HT-29 (cell line): ENCODE measurements around the gene RPL11. TPM values are rescaled to one million over a fixed set of nuclear protein-coding genes. Genes with fewer than 3 reads are reported as not detected.
"Not testable (repeated sequence)": the region's sequence is repeated elsewhere in the genome, so short reads cannot be mapped to it uniquely, and the experiment has no call there.

ENCODE experiments used
- DNase-seq: peaks from one replicate; pipeline ENCODE4 v3.0.0-alpha.2; 2015; ENCODE audit warnings: low spot score
- total RNA-seq: library from RNA; depleted of rRNA; stranded (reverse); fragments of >200 nt; shearing (Covaris generic); gene quantifications from 2 replicates; pipeline ENCODE4 v1.2.3, GENCODE V29; 2014; rRNA removed

The RPL11 gene
- total RNA-seq, 1 experiment from 2014 or later, result 1,290 TPM

DNA sequence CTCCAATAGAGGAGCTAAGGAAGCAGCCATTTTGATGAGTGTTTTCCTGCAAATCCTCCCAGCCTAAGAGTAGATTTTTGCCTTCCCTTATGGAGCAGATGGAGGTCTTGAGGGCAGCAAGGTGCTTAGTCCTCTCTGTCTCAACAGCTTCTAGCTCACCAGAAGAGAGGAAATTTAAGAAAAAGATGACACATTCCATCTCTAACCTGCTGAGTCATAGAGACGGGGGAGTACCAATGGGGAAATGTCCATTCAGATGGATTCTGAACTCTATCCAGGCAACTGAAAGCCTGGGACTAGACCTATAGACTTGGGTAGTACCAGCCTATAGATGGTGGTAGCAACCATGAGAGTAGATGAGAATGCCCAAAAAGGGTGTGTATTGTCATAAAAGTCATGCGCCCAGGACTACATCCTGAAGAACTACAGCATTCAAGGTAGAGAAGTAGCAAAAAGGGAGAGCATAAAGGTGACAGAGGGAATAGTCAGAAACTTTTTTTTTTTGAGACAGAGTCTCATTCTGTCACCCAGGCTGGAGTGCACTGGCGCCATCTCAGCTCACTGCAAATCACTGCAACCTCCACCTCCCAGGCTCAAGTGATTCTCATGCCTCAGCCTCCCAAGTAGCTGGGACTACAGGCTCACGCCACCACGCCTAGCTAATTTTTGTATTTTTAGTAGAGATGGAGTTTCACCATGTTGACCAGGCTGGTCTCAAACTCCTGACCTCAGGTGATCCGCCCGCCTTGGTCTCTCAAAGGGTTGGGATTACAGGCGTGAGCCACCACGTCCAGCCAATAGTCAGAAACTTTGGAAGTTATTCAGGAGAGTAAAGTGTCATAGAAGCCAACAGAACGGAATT is 41.0 kb downstream of the RPL11 start:
- no peak for DNase-seq

DNA sequence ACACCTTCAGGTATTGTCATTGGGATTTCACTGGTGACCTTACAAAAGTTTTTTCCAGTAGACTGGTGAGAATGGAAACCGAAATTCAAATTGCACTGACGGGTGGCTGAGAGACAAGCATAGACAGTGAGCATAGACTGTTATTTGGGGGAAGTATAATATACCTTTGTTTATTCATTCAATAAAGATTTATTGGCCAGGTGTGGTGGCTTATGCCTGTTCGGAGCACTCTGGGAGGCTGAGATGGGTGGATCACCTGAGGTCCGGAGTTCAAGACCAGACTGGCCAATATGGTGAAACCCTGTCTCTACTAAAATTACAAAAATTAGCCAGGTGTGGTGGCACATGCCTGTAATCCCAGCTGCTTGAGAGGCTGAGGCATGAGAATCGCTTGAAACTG is 41.7 kb downstream of the RPL11 start:
- not testable (repeated sequence) for DNase-seq

DNA sequence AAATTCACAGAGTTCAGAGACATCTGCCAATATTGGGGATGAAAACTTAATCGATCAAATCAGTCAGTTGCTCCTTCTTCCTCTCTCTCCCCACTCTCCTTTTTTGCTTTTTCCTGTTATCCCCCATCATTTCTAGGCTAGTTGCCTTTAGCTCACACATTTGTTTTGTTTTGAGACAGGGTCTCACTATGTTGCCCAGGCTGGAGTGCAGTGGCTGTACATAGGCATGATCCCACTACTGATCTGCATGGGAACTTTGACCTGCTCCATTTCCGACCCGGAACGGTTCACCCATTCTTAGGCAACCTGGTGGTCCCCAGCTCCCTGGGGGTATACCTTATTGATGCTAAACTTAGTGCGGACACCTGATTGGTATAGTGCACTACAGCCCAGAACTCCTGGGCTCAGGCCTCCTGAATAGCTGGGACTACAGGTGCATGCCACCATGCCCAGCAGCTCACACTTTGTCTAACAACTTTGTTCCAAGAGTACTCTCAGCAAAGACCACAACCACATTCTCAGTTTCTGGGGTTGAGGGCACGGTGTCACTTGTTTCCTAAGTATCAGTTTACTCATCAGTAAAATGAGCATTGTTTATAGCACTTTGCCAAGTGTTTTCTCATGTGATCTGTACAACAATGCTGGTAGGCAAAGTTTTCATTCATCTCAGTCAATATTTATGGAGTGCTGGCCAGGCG is 45.0 kb downstream of the RPL11 start:
- no peak for DNase-seq

DNA sequence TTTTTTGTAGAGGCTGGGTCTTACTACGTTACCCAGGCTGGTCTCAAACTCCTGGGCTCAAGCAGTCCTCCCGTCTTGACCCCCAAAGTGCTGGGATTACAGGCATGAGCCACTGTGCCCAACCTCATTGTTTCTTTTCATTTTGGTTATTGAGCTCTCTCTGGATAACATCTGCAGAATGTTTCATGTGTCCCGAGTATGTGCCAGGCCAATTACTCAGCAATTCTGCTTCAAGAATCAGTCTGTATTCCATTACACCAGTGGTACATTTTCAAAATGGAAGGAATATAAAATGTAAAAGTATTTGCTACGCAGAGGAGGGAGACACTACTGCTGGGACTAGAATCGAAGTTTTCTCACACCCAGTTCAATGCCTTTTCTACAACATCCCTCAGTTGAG is 50.0 kb downstream of the RPL11 start:
- no peak for DNase-seq

DNA sequence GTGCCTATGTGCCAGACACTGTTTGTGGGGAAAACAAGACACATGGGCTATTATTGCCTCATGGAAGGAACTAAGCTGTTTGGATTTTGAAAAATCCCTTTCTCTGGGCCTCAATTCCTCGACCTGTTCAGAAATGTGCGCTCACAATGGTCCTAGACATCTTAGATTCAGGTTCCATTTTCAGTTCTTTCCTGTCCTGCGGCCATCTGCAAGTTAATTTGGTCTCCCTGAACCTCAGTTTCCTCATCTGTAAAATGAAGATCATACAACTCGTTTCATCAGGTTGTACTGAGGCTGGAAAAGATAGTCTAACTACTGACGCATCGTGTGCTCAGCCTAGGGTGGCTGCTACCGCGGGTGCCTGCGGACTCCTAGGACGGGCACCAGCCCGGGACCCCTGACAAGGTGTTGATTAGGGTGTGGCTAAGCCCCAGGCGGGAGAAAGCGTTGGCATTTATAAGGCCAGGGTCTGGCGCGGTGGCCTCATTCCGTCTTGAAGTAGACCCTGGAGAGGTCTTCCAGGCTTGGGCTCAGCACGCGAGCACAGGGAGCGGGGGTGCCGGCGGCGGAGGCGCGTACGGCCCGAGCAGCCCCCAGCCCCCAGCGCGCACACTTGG is 51.2 kb downstream of the RPL11 start:
- peak; percentile 32 for DNase-seq

DNA sequence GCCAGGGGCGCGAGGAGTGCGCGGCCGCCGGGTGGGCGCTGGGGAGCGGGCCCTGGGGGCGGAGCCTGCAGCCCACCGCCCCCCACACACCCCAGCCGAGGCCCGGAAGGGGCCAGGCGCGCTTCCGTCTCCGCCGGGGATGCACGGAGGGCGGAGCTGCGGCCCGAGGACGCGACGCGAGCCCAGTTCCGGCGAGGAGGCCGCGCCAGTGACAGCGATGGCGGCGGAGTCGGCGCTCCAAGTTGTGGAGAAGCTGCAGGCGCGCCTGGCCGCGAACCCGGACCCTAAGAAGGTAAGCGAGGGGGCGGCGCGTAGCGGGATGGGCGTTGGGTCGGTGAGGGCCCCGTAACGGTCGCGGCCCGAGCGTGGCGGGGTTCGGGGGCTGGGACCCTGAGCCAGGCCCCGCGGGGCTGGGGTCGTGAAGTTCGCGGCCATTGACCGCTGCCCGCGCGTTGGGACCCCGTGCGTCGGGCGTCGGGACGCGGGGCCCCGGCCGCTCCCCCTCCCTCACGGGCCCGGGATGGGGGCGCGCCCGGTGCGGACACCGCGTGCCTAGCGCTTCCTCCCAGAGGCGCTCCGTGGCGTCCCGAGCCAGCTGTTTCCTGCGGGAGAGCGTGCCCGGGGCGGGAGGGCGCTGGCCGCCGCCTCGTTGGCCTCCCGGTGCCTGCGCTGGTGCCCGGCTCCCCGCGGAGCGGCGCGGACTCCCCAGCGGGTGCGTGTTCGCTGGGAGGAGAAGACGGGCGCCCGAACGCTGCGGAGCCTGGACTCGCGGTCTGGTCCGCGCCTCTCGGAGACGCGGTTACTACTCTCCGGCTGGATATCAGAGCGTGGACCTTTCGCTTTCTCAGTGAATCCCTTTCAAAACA is 51.9 kb downstream of the RPL11 start, which contains the start of gene ELOA:
ELOA (plus strand) TSS at position 185 of the 866 bp plus-strand sequence; CDS start at position 218, 33 bp downstream.
- DNase-seq, result peak; percentile 69

DNA sequence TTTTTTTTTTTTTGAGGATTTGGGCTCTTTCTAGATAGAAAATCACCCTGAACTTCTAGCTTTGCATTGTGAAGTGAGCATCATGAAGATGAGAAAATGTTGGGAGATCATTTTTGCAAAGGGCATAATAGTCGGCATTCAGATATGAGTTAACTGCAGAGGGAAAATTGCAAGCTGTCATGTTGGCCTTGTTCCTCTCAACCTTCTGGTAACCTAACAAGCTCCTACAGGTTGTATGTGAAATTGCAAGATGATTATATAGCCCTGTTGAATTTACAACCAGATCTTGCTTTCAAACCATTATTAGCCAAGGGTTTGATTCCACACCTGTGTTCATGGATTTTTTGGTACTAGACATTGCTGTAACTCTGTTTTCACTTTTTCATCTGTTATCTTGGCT is 53.9 kb downstream of the RPL11 start:
- DNase-seq, result peak; percentile 53

Other genes starting within 250 kb of the RPL11 start
- 3.1 and 4.3 TPM in 2 replicates for gene ASAP3, start 207.6 kb upstream of the RPL11 start, total RNA-seq
- gene E2F2, start 160.6 kb upstream of the RPL11 start, total RNA-seq, result 4.7 TPM in 2 replicates
- gene ID3, start 132.3 kb upstream of the RPL11 start, total RNA-seq, result 1.3 and 3.4 TPM in 2 replicates
- 32.9 and 36.8 TPM in 2 replicates for gene ELOA, start 51.7 kb downstream of the RPL11 start, total RNA-seq
- 103 TPM in 2 replicates for gene PITHD1, start 86.6 kb downstream of the RPL11 start, total RNA-seq
- gene LYPLA2, start 99.3 kb downstream of the RPL11 start, total RNA-seq, result 299 and 311 TPM in 2 replicates
- gene GALE, start 108.9 kb downstream of the RPL11 start, total RNA-seq, result 252 and 273 TPM in 2 replicates
- gene HMGCL, start 133.6 kb downstream of the RPL11 start, total RNA-seq, result 37.4 and 38.2 TPM in 2 replicates
- gene FUCA1, start 176.5 kb downstream of the RPL11 start, total RNA-seq, result 39.2 and 42.7 TPM in 2 replicates
- not detected in 2 replicates for gene CNR2, start 221.6 kb downstream of the RPL11 start, total RNA-seq